K562 (cell line): ENCODE results near the gene ZNF487. TPM values are rescaled to one million over a fixed set of nuclear protein-coding genes. Genes with fewer than 3 reads are reported as not detected.

Experiments used
- CEBPB ChIP-seq: fragments of 450-650 bp; IDR thresholded peaks from 2 replicates; pipeline ENCODE4 v1.6.1; 2016; ENCODE audit warnings: missing genetic modification characterization, missing compliant biosample characterization
- FOXK2 ChIP-seq, 2 experiments: fragments of 450-650 bp; IDR thresholded peaks in 1 of 2; conservative IDR thresholded peaks in 1 of 2; 2 replicates each; pipeline ENCODE4 v1.6.1; 2016; ENCODE audit warnings: low read depth in 2 of 2, mild to moderate bottlenecking in 1 of 2
- HDAC1 ChIP-seq, 2 experiments: fragments of 450-650 bp; IDR thresholded peaks; 2 replicates each; pipeline ENCODE4 v1.6.1; 2016 to 2017; ENCODE audit warnings: inconsistent platforms in 1 of 2, mild to moderate bottlenecking in 1 of 2, moderate library complexity in 1 of 2
- HDAC2 ChIP-seq: fragments of 450-650 bp; IDR thresholded peaks from 2 replicates; pipeline ENCODE4 v1.6.1; 2016; ENCODE audit warnings: mild to moderate bottlenecking
- HNRNPH1 ChIP-seq: fragments of 200-400 bp; formaldehyde crosslinking; optimal IDR thresholded peaks from 2 replicates; pipeline ENCODE3; 2017; ENCODE audit warnings: low read depth, mild to moderate bottlenecking, low read length, moderate library complexity
- JUND ChIP-seq, 2 experiments: IDR thresholded peaks; 2 replicates in 1 of 2; 3 replicates in 1 of 2; pipeline ENCODE4 v1.6.1; 2011; ENCODE audit warnings: borderline replicate concordance in 2 of 2, low read depth in 2 of 2, low read length in 2 of 2, improper control_type of control experiment in 1 of 2, missing biosample characterization in 1 of 2, missing genetic modification characterization in 1 of 2, missing genetic modification reagents in 1 of 2
- KHSRP ChIP-seq: fragments of 450-650 bp; IDR thresholded peaks from 2 replicates; pipeline ENCODE4 v1.6.1; 2017
- MTA1 ChIP-seq: fragments of 450-650 bp; IDR thresholded peaks from 2 replicates; pipeline ENCODE4 v1.6.1; 2017; ENCODE audit warnings: borderline replicate concordance
- MYBL2 ChIP-seq, 2 experiments: fragments of 450-650 bp in 1 of 2; sonication (generic) in 1 of 2; formaldehyde crosslinking in 1 of 2; IDR thresholded peaks; 2 replicates each; pipeline versions ENCODE4 v1.6.1 to v1.8.1; 2017 to 2022; ENCODE audit warnings: borderline replicate concordance in 1 of 2, inconsistent platforms in 1 of 2, low read depth in 1 of 2, mild to moderate bottlenecking in 1 of 2, missing genetic modification reagents in 1 of 2, moderate library complexity in 1 of 2
- POLR2A ChIP-seq: fragments of 450-650 bp; conservative IDR thresholded peaks from 2 replicates; pipeline ENCODE4 v1.6.1; 2016
- POLR2AphosphoS2 ChIP-seq: IDR thresholded peaks from 2 replicates; pipeline ENCODE4 v1.6.1; 2012; ENCODE audit warnings: low read length, improper control_type of control experiment
- SMAD1 ChIP-seq: fragments of 150-350 bp; IDR thresholded peaks from 2 replicates; pipeline ENCODE4 v1.6.1; 2014; ENCODE audit warnings: low read length, low read depth; ENCODE audit not compliant: partially characterized antibody
- SPI1 ChIP-seq: IDR thresholded peaks from 2 replicates; pipeline ENCODE4 v1.6.1; 2011; ENCODE audit warnings: low read depth, low read length, control low read depth, borderline replicate concordance
- STAT5A ChIP-seq: IDR thresholded peaks from 2 replicates; pipeline ENCODE4 v1.6.1; 2012; ENCODE audit warnings: low read length, inconsistent platforms, borderline replicate concordance
- TAL1 ChIP-seq: fragments of 450-650 bp; IDR thresholded peaks from 2 replicates; pipeline ENCODE4 v1.6.1; 2016; ENCODE audit warnings: mild to moderate bottlenecking
- TFAM ChIP-seq: fragments of 250-450 bp; sonication (Bioruptor Pico); conservative IDR thresholded peaks from 2 replicates; pipeline ENCODE4 v1.5.0; 2021; ENCODE audit warnings: mild to moderate bottlenecking, moderate library complexity
- TRIM24 ChIP-seq, 2 experiments: fragments of 450-650 bp; IDR thresholded peaks; 2 replicates each; pipeline ENCODE4 v1.6.1; 2016
- ZNF584 ChIP-seq: fragments of 200-800 bp; sonication (Bioruptor generic); IDR thresholded peaks from 2 replicates; pipeline ENCODE4 v1.6.1; 2016; ENCODE audit warnings: low read depth, mild to moderate bottlenecking, missing genetic modification characterization, missing compliant biosample characterization
- polyA plus RNA-seq, 8 experiments: library from polyadenylated mRNA; depleted of rRNA in 4 of 8; stranded (reverse) in 5 of 8; unstranded in 3 of 8; fragments of >200 nt; fragmentation: Nextera tagmentation in 2 of 8; fragmentation: Illumina TruSeq in 1 of 8; extraction: Ambion mirVana in 2 of 8; extraction: Trizol in 1 of 8; gene quantifications; 2 replicates each; pipeline versions ENCODE4 v1.2.1 to v1.2.3, GENCODE V29; 2011 to 2014; ENCODE audit warnings: inconsistent platforms in 1 of 8, missing spikeins in 1 of 8
- total RNA-seq, 7 experiments: library from RNA; depleted of rRNA in 6 of 7; stranded (reverse); fragments of >200 nt in 6 of 7; fragmentation: Illumina TruSeq in 2 of 7; extraction: Trizol in 2 of 7; gene quantifications; 2 replicates each; pipeline versions ENCODE4 v1.2.1 to v1.2.3, GENCODE V29; 2011 to 2021; ENCODE audit warnings: low replicate concordance in 1 of 7
- TF ChIP-seq, protein P1 (sequence below): fragments of 250-450 bp; sonication (Bioruptor Pico); IDR thresholded peaks from 2 replicates; pipeline ENCODE4 v1.4.0; 2020; ENCODE audit warnings: borderline replicate concordance
- TF ChIP-seq, protein P2 (sequence below): fragments of 450-650 bp; conservative IDR thresholded peaks from 2 replicates; pipeline ENCODE4 v1.6.1; 2016; ENCODE audit warnings: missing genetic modification characterization, low read depth, mild to moderate bottlenecking, missing compliant biosample characterization, moderate library complexity
- TF ChIP-seq, protein P3 (sequence below): sonication (generic); formaldehyde crosslinking; IDR thresholded peaks from 2 replicates; pipeline ENCODE4 v1.8.0; 2022; ENCODE audit warnings: mild to moderate bottlenecking, missing genetic modification reagents

ZNF487 gene
- total and polyA plus RNA-seq, 9 of the 15 experiments (the other 6 are each of a cell fraction or from before 2014, with no cell fraction given) = 1.9 to 6.5 (median 4.2) TPM

DNA sequence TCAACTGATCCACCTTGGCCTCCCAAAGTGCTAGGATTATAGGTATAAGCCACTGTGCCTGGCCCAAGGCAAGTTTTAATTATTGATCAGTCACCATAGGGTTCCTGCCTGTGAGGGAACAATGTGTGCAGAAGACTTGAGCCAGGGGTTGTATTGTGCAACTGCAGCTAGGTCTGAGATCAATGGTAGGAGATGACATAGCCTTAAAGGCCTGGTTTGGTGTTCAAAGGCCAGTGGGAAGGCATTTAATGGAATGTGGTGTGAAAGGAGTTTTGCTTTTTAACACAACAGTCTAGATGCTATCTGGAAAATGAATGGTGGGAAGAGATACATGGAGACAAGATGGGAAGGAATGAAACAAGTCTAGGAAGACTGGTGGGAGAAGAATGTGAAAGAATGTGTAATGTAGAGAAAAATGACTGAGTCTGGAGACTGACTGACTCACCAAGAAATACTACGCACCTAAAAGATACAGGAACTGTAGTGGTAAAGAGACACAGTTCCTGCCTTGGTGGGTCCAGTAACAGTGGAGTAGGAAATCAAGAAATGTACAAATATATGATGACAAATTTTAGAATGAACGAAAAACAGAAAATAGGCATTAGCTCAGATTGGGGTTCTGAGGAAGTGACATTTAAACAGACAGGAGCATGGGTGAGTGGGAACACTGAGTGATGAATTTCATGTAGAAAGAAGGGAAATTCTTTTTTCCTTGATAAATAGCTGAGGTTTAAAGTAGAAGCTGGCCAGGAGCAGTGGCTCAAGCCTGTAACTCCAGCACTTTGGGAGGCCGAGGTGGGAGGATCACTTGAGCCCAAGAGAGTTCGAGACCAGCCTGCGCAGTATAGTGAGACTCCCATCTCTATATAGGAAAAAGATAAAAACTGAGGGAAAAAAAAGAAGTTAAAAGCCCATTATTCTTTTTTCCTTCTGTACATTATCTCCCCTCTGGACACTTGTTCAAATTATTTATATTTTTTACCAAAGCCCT, 37.3 kb upstream of the ZNF487 start (continued):
- TF ChIP-seq HDAC1 (IDR thresholded peaks at IDR 0.05) = no peak
- TF ChIP-seq, protein P1, sequence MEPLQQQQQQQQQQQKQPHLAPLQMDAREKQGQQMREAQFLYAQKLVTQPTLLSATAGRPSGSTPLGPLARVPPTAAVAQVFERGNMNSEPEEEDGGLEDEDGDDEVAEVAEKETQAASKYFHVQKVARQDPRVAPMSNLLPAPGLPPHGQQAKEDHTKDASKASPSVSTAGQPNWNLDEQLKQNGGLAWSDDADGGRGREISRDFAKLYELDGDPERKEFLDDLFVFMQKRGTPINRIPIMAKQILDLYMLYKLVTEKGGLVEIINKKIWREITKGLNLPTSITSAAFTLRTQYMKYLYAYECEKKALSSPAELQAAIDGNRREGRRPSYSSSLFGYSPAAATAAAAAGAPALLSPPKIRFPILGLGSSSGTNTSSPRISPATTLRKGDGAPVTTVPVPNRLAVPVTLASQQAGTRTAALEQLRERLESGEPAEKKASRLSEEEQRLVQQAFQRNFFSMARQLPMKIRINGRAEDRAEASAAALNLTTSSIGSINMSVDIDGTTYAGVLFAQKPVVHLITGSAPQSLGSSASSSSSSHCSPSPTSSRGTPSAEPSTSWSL = no peak
- peak; percentile 6 for TF ChIP-seq SMAD1
- TF ChIP-seq SPI1 = 0 out of 2 replicates have a peak, but pooled peaks have one; percentile 24
- no peak for TF ChIP-seq TFAM
- peak; percentile 97 for TF ChIP-seq CEBPB
- no peak for TF ChIP-seq KHSRP
- peak in 1 of 2 experiments; percentile 31; a peak in 1 of 4 replicates for TF ChIP-seq FOXK2 (conservative IDR thresholded peaks at IDR 0.05 in 1 of 2, IDR thresholded peaks at IDR 0.05 in 1 of 2; ENCODE audit: low read depth in 2 of 2)
- TF ChIP-seq, protein P2, sequence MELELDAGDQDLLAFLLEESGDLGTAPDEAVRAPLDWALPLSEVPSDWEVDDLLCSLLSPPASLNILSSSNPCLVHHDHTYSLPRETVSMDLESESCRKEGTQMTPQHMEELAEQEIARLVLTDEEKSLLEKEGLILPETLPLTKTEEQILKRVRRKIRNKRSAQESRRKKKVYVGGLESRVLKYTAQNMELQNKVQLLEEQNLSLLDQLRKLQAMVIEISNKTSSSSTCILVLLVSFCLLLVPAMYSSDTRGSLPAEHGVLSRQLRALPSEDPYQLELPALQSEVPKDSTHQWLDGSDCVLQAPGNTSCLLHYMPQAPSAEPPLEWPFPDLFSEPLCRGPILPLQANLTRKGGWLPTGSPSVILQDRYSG (tag) = no peak
- TF ChIP-seq STAT5A = no peak
- peak; percentile 38; the same call in 1 of the 2 replicates for TF ChIP-seq MTA1
- 0 out of 2 replicates have a peak, but pooled peaks have one; percentile 32 for TF ChIP-seq HDAC2
- TF ChIP-seq POLR2AphosphoS2 = peak; percentile 28; the same call in 1 of the 2 replicates
- TF ChIP-seq HNRNPH1 = no peak
- TF ChIP-seq MYBL2 (IDR thresholded peaks at IDR 0.05; ENCODE audit: low read depth) = 0 out of 2 replicates have a peak, but pooled peaks have one; percentile 14
- TF ChIP-seq MYBL2 (CRISPR knock-in tag; IDR thresholded peaks at IDR 0.05; ENCODE audit: borderline replicate concordance) = no peak
- peak; percentile 4; the same call in 1 of the 2 replicates for TF ChIP-seq JUND (IDR thresholded peaks at IDR 0.05; ENCODE audit: borderline replicate concordance, low read depth, low read length)
- no peak for TF ChIP-seq JUND (tag; IDR thresholded peaks at IDR 0.05; ENCODE audit: borderline replicate concordance, low read depth, low read length)
- TF ChIP-seq POLR2A = peak; percentile 62
- TF ChIP-seq TAL1 = no peak
- no peak for TF ChIP-seq ZNF584 (CRISPR knock-in tag)
- TF ChIP-seq, protein P3, sequence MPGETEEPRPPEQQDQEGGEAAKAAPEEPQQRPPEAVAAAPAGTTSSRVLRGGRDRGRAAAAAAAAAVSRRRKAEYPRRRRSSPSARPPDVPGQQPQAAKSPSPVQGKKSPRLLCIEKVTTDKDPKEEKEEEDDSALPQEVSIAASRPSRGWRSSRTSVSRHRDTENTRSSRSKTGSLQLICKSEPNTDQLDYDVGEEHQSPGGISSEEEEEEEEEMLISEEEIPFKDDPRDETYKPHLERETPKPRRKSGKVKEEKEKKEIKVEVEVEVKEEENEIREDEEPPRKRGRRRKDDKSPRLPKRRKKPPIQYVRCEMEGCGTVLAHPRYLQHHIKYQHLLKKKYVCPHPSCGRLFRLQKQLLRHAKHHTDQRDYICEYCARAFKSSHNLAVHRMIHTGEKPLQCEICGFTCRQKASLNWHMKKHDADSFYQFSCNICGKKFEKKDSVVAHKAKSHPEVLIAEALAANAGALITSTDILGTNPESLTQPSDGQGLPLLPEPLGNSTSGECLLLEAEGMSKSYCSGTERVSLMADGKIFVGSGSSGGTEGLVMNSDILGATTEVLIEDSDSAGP (CRISPR knock-in tag) = no peak
- 0 out of 4 replicates have a peak, but pooled peaks of 1 of the 2 experiments have one; percentile 14 for TF ChIP-seq TRIM24 (IDR thresholded peaks at IDR 0.05)
